ENCODE results near the gene AP4S1.

Gene AP4S1

DNA sequence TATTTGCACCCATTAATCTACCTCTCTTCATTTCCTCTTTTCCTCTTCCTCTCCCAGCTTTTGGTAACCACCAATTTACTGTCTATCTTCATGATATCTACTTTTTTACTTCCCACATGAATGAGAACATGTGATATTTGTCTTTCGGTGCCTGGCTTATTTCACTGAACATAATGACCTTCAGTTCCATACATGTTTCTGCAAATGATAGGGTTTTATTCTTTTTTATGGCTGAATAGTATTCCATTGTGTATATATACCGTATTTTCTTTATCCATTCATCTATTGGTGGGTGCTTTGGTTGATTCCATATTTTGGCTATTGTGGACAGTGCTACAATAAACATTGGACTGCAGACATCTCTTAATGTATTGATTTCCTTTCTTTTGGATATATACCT, 49.7 kb downstream of the AP4S1 start:
- Histone ChIP-seq H3K4me1 (ENCODE audit: control insufficient read depth, insufficient read depth, low read depth, low read length) (peaks cover 2% of the 10 kb centered on the region), H3K23ac (ENCODE audit: low read length in 2 of 2) (no peak overlapping the region), H3K18ac (ENCODE audit: low read depth in 1 of 2, low read length in 2 of 2) (no peak overlapping the region), H2BK15ac (ENCODE audit: low read depth, poor library complexity, severe bottlenecking) (no peak overlapping the region), H3K36me3 (ENCODE audit: control insufficient read depth in 1 of 2, insufficient read depth in 2 of 2, low read depth in 1 of 2, low read length in 2 of 2) (peaks cover 0 to 4% of the 10 kb centered on the region in 2 experiments), H4K91ac (ENCODE audit: low read length) (no peak overlapping the region), H2AK5ac (ENCODE audit: low read length, severe bottlenecking) (no peak overlapping the region), H2BK12ac (ENCODE audit: low read length in 2 of 2) (no peak overlapping the region), H3K27ac (ENCODE audit: low read length, poor library complexity, severe bottlenecking) (no peak overlapping the region), H4K8ac (ENCODE audit: low read length) (no peak overlapping the region), H3K4ac (ENCODE audit: low read depth in 1 of 2, low read length in 2 of 2) (no peak overlapping the region), H3K14ac (ENCODE audit: low read length in 2 of 2) (no peak overlapping the region), H2BK120ac (ENCODE audit: low read depth, low read length) (no peak overlapping the region), H3K27me3 (ENCODE audit: control insufficient read depth in 1 of 2, insufficient read depth in 1 of 2, low read length in 2 of 2) (no peaks in the 10 kb centered on the region), H3K9me3 (ENCODE audit: control insufficient read depth, low read length) (no peaks in the 10 kb centered on the region), H3K79me1 (replicated peaks; ENCODE audit: low read length, poor library complexity, severe bottlenecking) (peaks cover 2% of the 10 kb centered on the region), H3K4me2 (ENCODE audit: low read length, poor library complexity, severe bottlenecking) (no peak overlapping the region), H3K4me3 (ENCODE audit: insufficient read depth in 1 of 2, low read depth in 1 of 2, low read length in 2 of 2) (no peak overlapping the region), H2BK5ac (ENCODE audit: low read depth, low read length, poor library complexity, severe bottlenecking) (no peak overlapping the region), H2AFZ (ENCODE audit: low read depth, low read length) (no peak overlapping the region), H3K9ac (ENCODE audit: low read length) (no peak overlapping the region)
- 100% methylated on average over 1 of the region's 2 CpGs for WGBS
- no peak for DNase-seq

DNA sequence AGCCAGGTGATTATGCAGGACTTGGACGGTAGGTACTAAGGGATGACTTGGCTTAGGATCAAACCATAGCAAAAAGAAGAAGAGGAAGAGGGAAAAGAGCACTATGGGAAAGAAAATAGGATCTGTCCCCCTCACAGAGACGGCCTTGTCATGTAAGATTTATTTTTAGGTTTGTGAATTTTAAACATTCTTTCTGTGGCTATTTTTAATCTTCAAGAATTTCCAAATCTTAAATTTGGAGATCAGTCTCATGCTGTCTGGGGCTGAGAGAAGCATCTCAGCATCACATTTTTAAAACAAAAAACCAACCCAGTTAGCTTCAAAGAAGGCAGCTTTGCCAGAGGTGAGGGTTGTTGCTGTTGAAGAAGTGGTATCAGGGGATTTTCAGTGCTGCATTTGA, 53.3 kb downstream of the AP4S1 start:
- no peak overlapping the region for H4K8ac ChIP-seq (ENCODE audit: low read length)
- no peak overlapping the region for H3K27ac ChIP-seq (ENCODE audit: low read length, poor library complexity, severe bottlenecking)
- no peak overlapping the region for H3K9ac ChIP-seq (ENCODE audit: low read length)
- no peak overlapping the region for H3K18ac ChIP-seq (ENCODE audit: low read depth in 1 of 2, low read length in 2 of 2)
- H3K9me3 ChIP-seq (ENCODE audit: control insufficient read depth, low read length): no peaks in the 10 kb centered on the region
- DNase-seq: no peak
- H2BK5ac ChIP-seq (ENCODE audit: low read depth, low read length, poor library complexity, severe bottlenecking): no peak overlapping the region
- H2BK15ac ChIP-seq (ENCODE audit: low read depth, poor library complexity, severe bottlenecking): no peak overlapping the region
- H3K4me1 ChIP-seq (ENCODE audit: control insufficient read depth, insufficient read depth, low read depth, low read length): no peaks in the 10 kb centered on the region
- H4K91ac ChIP-seq (ENCODE audit: low read length): no peak overlapping the region
- H3K14ac ChIP-seq (ENCODE audit: low read length in 2 of 2): no peak overlapping the region
- no peak overlapping the region for H2BK120ac ChIP-seq (ENCODE audit: low read depth, low read length)
- no peak overlapping the region for H3K4ac ChIP-seq (ENCODE audit: low read depth in 1 of 2, low read length in 2 of 2)
- no peak overlapping the region for H2AK5ac ChIP-seq (ENCODE audit: low read length, severe bottlenecking)
- H3K23ac ChIP-seq (ENCODE audit: low read length in 2 of 2): no peak overlapping the region
- WGBS: 83% methylated on average over 1 of the region's 2 CpGs
- H3K4me3 ChIP-seq (ENCODE audit: insufficient read depth in 1 of 2, low read depth in 1 of 2, low read length in 2 of 2): no peak overlapping the region
- peaks cover 2% of the 10 kb centered on the region for H3K79me1 ChIP-seq (replicated peaks; ENCODE audit: low read length, poor library complexity, severe bottlenecking)
- H2AFZ ChIP-seq (ENCODE audit: low read depth, low read length): no peak overlapping the region
- no peak overlapping the region for H2BK12ac ChIP-seq (ENCODE audit: low read length in 2 of 2)
- H3K27me3 ChIP-seq (ENCODE audit: control insufficient read depth in 1 of 2, insufficient read depth in 1 of 2, low read length in 2 of 2): no peaks in the 10 kb centered on the region
- H3K36me3 ChIP-seq (ENCODE audit: control insufficient read depth in 1 of 2, insufficient read depth in 2 of 2, low read depth in 1 of 2, low read length in 2 of 2): peaks cover 4% of the 10 kb centered on the region in 2 experiments
- H3K4me2 ChIP-seq (ENCODE audit: low read length, poor library complexity, severe bottlenecking): no peak overlapping the region

- no peak for DNase-seq
- no peak overlapping the region for H2BK120ac ChIP-seq (ENCODE audit: low read depth, low read length)
- no peaks in the 10 kb centered on the region for H3K27me3 ChIP-seq (ENCODE audit: control insufficient read depth in 1 of 2, insufficient read depth in 1 of 2, low read length in 2 of 2)
- no peak overlapping the region for H4K91ac ChIP-seq (ENCODE audit: low read length)
- H3K4ac ChIP-seq (ENCODE audit: low read depth in 1 of 2, low read length in 2 of 2): no peak overlapping the region
- H3K4me1 ChIP-seq (ENCODE audit: control insufficient read depth, insufficient read depth, low read depth, low read length): no peaks in the 10 kb centered on the region
- no peak overlapping the region for H2BK15ac ChIP-seq (ENCODE audit: low read depth, poor library complexity, severe bottlenecking)
- no peak overlapping the region for H3K27ac ChIP-seq (ENCODE audit: low read length, poor library complexity, severe bottlenecking)
- 87% methylated on average over 2 of the region's 3 CpGs for WGBS
- no peak overlapping the region for H3K14ac ChIP-seq (ENCODE audit: low read length in 2 of 2)
- H3K23ac ChIP-seq (ENCODE audit: low read length in 2 of 2): no peak overlapping the region
- no peak overlapping the region for H2AFZ ChIP-seq (ENCODE audit: low read depth, low read length)
- no peak overlapping the region for H2BK12ac ChIP-seq (ENCODE audit: low read length in 2 of 2)
- peak overlapping the region; percentile 26 for H3K9ac ChIP-seq (ENCODE audit: low read length)
- peaks cover 2% of the 10 kb centered on the region for H3K79me1 ChIP-seq (replicated peaks; ENCODE audit: low read length, poor library complexity, severe bottlenecking)
- no peaks in the 10 kb centered on the region for H3K9me3 ChIP-seq (ENCODE audit: control insufficient read depth, low read length)
- no peak overlapping the region for H3K4me2 ChIP-seq (ENCODE audit: low read length, poor library complexity, severe bottlenecking)
- no peak overlapping the region for H2BK5ac ChIP-seq (ENCODE audit: low read depth, low read length, poor library complexity, severe bottlenecking)
- H3K36me3 ChIP-seq (ENCODE audit: control insufficient read depth in 1 of 2, insufficient read depth in 2 of 2, low read depth in 1 of 2, low read length in 2 of 2): peaks cover 2 to 8% of the 10 kb centered on the region in 2 experiments
- no peak overlapping the region for H2AK5ac ChIP-seq (ENCODE audit: low read length, severe bottlenecking)
- no peak overlapping the region for H3K18ac ChIP-seq (ENCODE audit: low read depth in 1 of 2, low read length in 2 of 2)
- H3K4me3 ChIP-seq (ENCODE audit: insufficient read depth in 1 of 2, low read depth in 1 of 2, low read length in 2 of 2): no peak overlapping the region
- no peak overlapping the region for H4K8ac ChIP-seq (ENCODE audit: low read length)
Observed at GRCh38 chr14:31080056-31080455, 54.6 kb downstream of the AP4S1 start.

DNA sequence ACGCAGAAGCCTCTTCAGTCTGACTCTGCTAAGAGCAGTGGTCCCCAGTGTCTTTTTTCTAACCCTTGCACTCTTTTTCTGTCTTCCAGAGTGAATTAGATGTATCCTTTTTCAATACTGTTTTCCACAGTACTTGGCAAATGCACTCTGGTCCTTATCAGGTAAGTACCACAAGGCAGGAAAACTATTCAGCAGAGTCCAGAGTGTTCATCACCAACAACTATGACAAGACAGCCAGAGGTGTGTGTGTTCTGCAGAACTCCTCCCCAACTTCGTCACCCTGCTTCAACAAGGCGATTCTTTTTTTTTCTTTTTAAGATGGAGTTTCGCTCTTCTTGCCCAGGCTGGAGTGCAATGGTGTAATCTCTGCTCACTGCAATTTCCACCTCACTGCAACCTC, 55.0 kb downstream of the AP4S1 start:
- H3K23ac ChIP-seq (ENCODE audit: low read length in 2 of 2): no peak overlapping the region
- H3K9me3 ChIP-seq (ENCODE audit: control insufficient read depth, low read length): no peaks in the 10 kb centered on the region
- H3K27me3 ChIP-seq (ENCODE audit: control insufficient read depth in 1 of 2, insufficient read depth in 1 of 2, low read length in 2 of 2): no peaks in the 10 kb centered on the region
- H2BK5ac ChIP-seq (ENCODE audit: low read depth, low read length, poor library complexity, severe bottlenecking): no peak overlapping the region
- WGBS: over 99% methylated on average over 4 of the region's 4 CpGs
- no peak overlapping the region for H3K27ac ChIP-seq (ENCODE audit: low read length, poor library complexity, severe bottlenecking)
- H2BK15ac ChIP-seq (ENCODE audit: low read depth, poor library complexity, severe bottlenecking): no peak overlapping the region
- no peak overlapping the region for H2AFZ ChIP-seq (ENCODE audit: low read depth, low read length)
- H3K79me1 ChIP-seq (replicated peaks; ENCODE audit: low read length, poor library complexity, severe bottlenecking): peaks cover 2% of the 10 kb centered on the region
- no peaks in the 10 kb centered on the region for H3K4me1 ChIP-seq (ENCODE audit: control insufficient read depth, insufficient read depth, low read depth, low read length)
- H3K18ac ChIP-seq (ENCODE audit: low read depth in 1 of 2, low read length in 2 of 2): no peak overlapping the region
- no peak overlapping the region for H3K4me3 ChIP-seq (ENCODE audit: insufficient read depth in 1 of 2, low read depth in 1 of 2, low read length in 2 of 2)
- no peak overlapping the region for H3K4me2 ChIP-seq (ENCODE audit: low read length, poor library complexity, severe bottlenecking)
- peak overlapping the region; percentile 26 for H3K9ac ChIP-seq (ENCODE audit: low read length)
- no peak overlapping the region for H3K14ac ChIP-seq (ENCODE audit: low read length in 2 of 2)
- no peak overlapping the region for H2BK120ac ChIP-seq (ENCODE audit: low read depth, low read length)
- peaks cover 0 to 9% of the 10 kb centered on the region in 2 experiments for H3K36me3 ChIP-seq (ENCODE audit: control insufficient read depth in 1 of 2, insufficient read depth in 2 of 2, low read depth in 1 of 2, low read length in 2 of 2)
- no peak for DNase-seq
- no peak overlapping the region for H4K91ac ChIP-seq (ENCODE audit: low read length)
- no peak overlapping the region for H2AK5ac ChIP-seq (ENCODE audit: low read length, severe bottlenecking)
- no peak overlapping the region for H3K4ac ChIP-seq (ENCODE audit: low read depth in 1 of 2, low read length in 2 of 2)
- no peak overlapping the region for H4K8ac ChIP-seq (ENCODE audit: low read length)
- no peak overlapping the region for H2BK12ac ChIP-seq (ENCODE audit: low read length in 2 of 2)

Data from mesenchymal stem cell (in vitro differentiated cells and primary cell).